WTC11 (cell line): Measurements from ENCODE around the gene SMOC1. TPM values are rescaled to one million over a fixed set of nuclear protein-coding genes. Genes with fewer than 3 reads are reported as not detected.

ENCODE experiments used
- ATAC-seq: fragments of 200-7000 bp; cut with Tn5 transposase; 2 replicates; pipeline ENCODE4 v1.10.0; 2021; ENCODE audit warnings: mild to moderate bottlenecking, moderate library complexity
- CTCF ChIA-PET: fragments of 300-600 bp; sonication (Branson Sonifier 250); formaldehyde crosslinking; loops from one replicate; lab custom pipeline; 2021; ENCODE audit warnings: antibody characterized with exemption; lab: Charles Lee
- POLR2A ChIA-PET: fragments of 350-600 bp; sonication (Branson Sonifier 250); formaldehyde crosslinking; loops from one replicate; lab custom pipeline; 2021; ENCODE audit warnings: antibody characterized with exemption; lab: Charles Lee
- DNase-seq: peaks from one replicate; pipeline ENCODE4 v3.0.0; 2021; ENCODE audit warnings: low spot score
- H3K27ac Mint-ChIP-seq: 2 replicates; pipeline ENCODE4 v1.8.0; 2021; ENCODE audit warnings: mixed read lengths
- H3K27me3 Mint-ChIP-seq: 2 replicates; pipeline ENCODE4 v1.8.0; 2021; ENCODE audit warnings: low read depth, mild to moderate bottlenecking, moderate library complexity, mixed read lengths
- H3K36me3 Mint-ChIP-seq: 2 replicates; pipeline ENCODE4 v1.8.0; 2021; ENCODE audit warnings: mixed read lengths
- H3K4me1 Mint-ChIP-seq: 2 replicates; pipeline ENCODE4 v1.8.0; 2022; ENCODE audit warnings: mixed read lengths
- H3K4me3 Mint-ChIP-seq: 2 replicates; pipeline ENCODE4 v1.8.0; 2021; ENCODE audit warnings: mild to moderate bottlenecking, moderate library complexity, mixed read lengths
- H3K9me3 Mint-ChIP-seq: 2 replicates; pipeline ENCODE4 v1.8.0; 2021; ENCODE audit warnings: mixed read lengths
- CREB1 ChIP-seq: sonication (generic); formaldehyde crosslinking; IDR thresholded peaks from 2 replicates; pipeline ENCODE4 v1.8.0; 2023; ENCODE audit warnings: mild to moderate bottlenecking, missing genetic modification reagents
- E2F4 ChIP-seq: sonication (generic); formaldehyde crosslinking; IDR thresholded peaks from 2 replicates; pipeline ENCODE4 v1.8.1; 2022; ENCODE audit warnings: low read depth, mild to moderate bottlenecking, moderate library complexity, missing genetic modification reagents, borderline replicate concordance
- FOXK1 ChIP-seq: sonication (generic); formaldehyde crosslinking; IDR thresholded peaks from 2 replicates; pipeline ENCODE4 v1.8.0; 2022; ENCODE audit warnings: mild to moderate bottlenecking, moderate library complexity, missing genetic modification reagents
- JAZF1 ChIP-seq: fragments of 250-450 bp; sonication (Bioruptor Pico); IDR thresholded peaks from 2 replicates; pipeline ENCODE4 v1.9.0; 2021; ENCODE audit warnings: moderate library complexity, mild to moderate bottlenecking, inconsistent platforms
- MYBL2 ChIP-seq: sonication (generic); formaldehyde crosslinking; IDR thresholded peaks from 2 replicates; pipeline ENCODE4 v1.8.1; 2023; ENCODE audit warnings: mild to moderate bottlenecking, moderate library complexity, missing genetic modification reagents
- NR2C2 ChIP-seq: sonication (generic); formaldehyde crosslinking; IDR thresholded peaks from 2 replicates; pipeline ENCODE4 v1.8.0; 2022; ENCODE audit warnings: mild to moderate bottlenecking, missing genetic modification reagents
- NR3C1 ChIP-seq: sonication (generic); formaldehyde crosslinking; conservative IDR thresholded peaks from 2 replicates; pipeline ENCODE4 v1.8.1; 2023; ENCODE audit warnings: low read depth, mild to moderate bottlenecking, missing genetic modification reagents
- PRDM15 ChIP-seq: sonication (generic); formaldehyde crosslinking; IDR thresholded peaks from 2 replicates; pipeline ENCODE4 v1.8.0; 2022; ENCODE audit warnings: missing genetic modification reagents
- RORB ChIP-seq: fragments of 250-450 bp; sonication (Bioruptor Pico); IDR thresholded peaks from 2 replicates; pipeline ENCODE4 v1.9.0; 2021; ENCODE audit warnings: mild to moderate bottlenecking
- SOX15 ChIP-seq: fragments of 250-450 bp; sonication (Bioruptor Pico); IDR thresholded peaks from 2 replicates; pipeline ENCODE4 v1.9.0; 2021; ENCODE audit warnings: mild to moderate bottlenecking
- STAT6 ChIP-seq: sonication (generic); formaldehyde crosslinking; conservative IDR thresholded peaks from 2 replicates; pipeline ENCODE4 v1.8.1; 2023; ENCODE audit warnings: mild to moderate bottlenecking, low read depth, missing genetic modification reagents, moderate library complexity
- TEAD1 ChIP-seq: sonication (generic); formaldehyde crosslinking; IDR thresholded peaks from 2 replicates; pipeline ENCODE4 v1.8.0; 2022; ENCODE audit warnings: mild to moderate bottlenecking, missing genetic modification reagents
- USF1 ChIP-seq: sonication (generic); formaldehyde crosslinking; IDR thresholded peaks from 2 replicates; pipeline ENCODE4 v1.8.0; 2022; ENCODE audit warnings: mild to moderate bottlenecking, missing genetic modification reagents
- ZNF138 ChIP-seq: sonication (generic); formaldehyde crosslinking; conservative IDR thresholded peaks from 2 replicates; pipeline ENCODE4 v1.8.1; 2022; ENCODE audit warnings: mild to moderate bottlenecking, moderate library complexity, missing genetic modification reagents
- ZNF671 ChIP-seq: fragments of 250-450 bp; sonication (Bioruptor Pico); IDR thresholded peaks from 2 replicates; pipeline ENCODE4 v1.8.0; 2021; ENCODE audit warnings: mild to moderate bottlenecking
- total RNA-seq: library from RNA; stranded (reverse); gene quantifications from 3 replicates; pipeline ENCODE4 v1.2.3, GENCODE V29; 2021
- TF ChIP-seq, protein P1 (sequence below): fragments of 250-450 bp; sonication (Bioruptor Pico); IDR thresholded peaks from 2 replicates; pipeline ENCODE4 v1.9.0; 2021; ENCODE audit warnings: moderate library complexity, mild to moderate bottlenecking, inconsistent platforms, borderline replicate concordance
- TF ChIP-seq, protein P2 (sequence below): fragments of 250-450 bp; sonication (Bioruptor Pico); conservative IDR thresholded peaks from 2 replicates; pipeline ENCODE4 v1.9.0; 2021; ENCODE audit warnings: mild to moderate bottlenecking
- TF ChIP-seq, protein P3 (sequence below): fragments of 250-450 bp; sonication (Bioruptor Pico); IDR thresholded peaks from 2 replicates; pipeline ENCODE4 v1.8.0; 2021; ENCODE audit warnings: mild to moderate bottlenecking

Gene SMOC1
- total RNA-seq, 1 experiment from 2014 or later, result 1.1 TPM

DNA sequence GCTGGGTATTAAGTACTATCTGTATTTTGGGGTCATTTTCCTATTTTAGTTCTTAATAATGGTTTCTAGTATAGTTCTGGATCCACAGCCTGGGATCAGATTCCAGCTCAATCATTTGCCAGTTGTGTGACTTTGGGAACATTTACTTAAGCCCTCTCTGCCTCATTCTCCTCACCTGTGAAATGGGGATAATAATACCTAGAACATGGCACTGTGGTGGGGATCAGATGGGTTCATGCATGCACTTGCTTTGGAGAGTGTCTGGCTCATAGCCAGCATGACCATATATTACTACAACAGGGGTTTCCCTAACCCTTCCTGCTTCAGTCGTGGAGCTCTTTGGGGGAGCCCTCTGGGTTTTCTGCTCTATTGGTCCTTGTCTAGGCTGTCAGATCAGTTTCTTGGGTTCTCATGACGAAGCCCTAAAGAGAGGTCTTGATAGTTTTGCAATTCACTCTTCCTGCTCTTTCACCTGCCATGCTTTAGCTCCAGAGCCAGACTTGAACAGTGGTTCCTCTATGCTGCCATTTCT is 34.1 kb upstream of the SMOC1 start (continued):
- no peak for TF ChIP-seq PRDM15 (CRISPR knock-in tag)
- TF ChIP-seq CREB1 (CRISPR knock-in tag), result no peak

GRCh38 chr14:69845787-69846186 is 33.4 kb upstream of the SMOC1 start:
- Mint-ChIP-seq H3K4me1 (no peaks in the 10 kb centered on the region), H3K27me3 (no peaks in the 10 kb centered on the region), H3K27ac (no peak overlapping the region), H3K36me3 (no peaks in the 10 kb centered on the region), H3K9me3 (no peaks in the 10 kb centered on the region), H3K4me3 (no peak overlapping the region)
- TF ChIP-seq JAZF1 (no peak), RORB (no peak), NR2C2 (CRISPR knock-in tag) (no peak), STAT6 (CRISPR knock-in tag) (no peak), SOX15 (CRISPR knock-in tag) (no peak), FOXK1 (CRISPR knock-in tag) (no peak), ZNF138 (no peak), ZNF671 (CRISPR knock-in tag) (no peak), TEAD1 (CRISPR knock-in tag) (no peak), E2F4 (no peak), MYBL2 (CRISPR knock-in tag) (no peak), USF1 (CRISPR knock-in tag) (no peak), NR3C1 (CRISPR knock-in tag) (no peak)
- TF ChIP-seq, protein P1, sequence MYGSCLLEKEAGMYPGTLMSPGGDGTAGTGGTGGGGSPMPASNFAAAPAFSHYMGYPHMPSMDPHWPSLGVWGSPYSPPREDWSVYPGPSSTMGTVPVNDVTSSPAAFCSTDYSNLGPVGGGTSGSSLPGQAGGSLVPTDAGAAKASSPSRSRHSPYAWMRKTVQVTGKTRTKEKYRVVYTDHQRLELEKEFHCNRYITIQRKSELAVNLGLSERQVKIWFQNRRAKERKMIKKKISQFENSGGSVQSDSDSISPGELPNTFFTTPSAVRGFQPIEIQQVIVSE (CRISPR knock-in tag), result no peak
- TF ChIP-seq, protein P2, sequence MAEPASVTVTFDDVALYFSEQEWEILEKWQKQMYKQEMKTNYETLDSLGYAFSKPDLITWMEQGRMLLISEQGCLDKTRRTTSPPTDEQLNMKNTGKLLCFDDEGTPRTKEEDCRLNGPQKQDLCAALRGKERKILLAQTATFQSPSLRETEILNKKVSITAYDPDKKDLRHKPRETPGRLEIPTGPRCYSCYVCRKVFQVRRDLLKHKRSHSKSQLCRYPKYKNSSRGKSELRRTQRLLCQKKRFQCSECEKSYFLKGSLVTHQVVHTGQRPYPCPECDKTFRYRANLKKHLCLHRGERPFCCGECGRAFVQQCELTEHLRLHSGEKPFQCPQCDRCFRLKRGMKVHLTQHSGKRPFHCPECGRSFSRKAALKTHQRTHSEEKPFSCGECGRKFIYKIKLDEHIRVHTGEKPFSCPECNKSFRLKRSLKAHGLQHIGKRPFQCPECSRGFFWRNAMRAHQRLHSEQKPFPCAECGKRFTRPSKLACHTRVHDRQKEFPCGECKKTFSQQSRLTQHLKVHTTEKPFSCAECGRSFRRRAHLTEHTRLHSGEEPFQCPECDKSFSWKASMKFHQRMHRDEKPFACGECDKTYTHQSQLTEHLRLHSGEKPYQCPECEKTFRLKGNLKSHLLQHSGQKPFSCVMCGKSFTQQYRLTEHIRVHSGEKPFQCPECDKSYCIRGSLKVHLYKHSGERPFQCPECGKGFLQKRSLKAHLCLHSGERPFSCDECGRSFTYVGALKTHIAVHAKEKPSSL, result no peak
- TF ChIP-seq, protein P3, sequence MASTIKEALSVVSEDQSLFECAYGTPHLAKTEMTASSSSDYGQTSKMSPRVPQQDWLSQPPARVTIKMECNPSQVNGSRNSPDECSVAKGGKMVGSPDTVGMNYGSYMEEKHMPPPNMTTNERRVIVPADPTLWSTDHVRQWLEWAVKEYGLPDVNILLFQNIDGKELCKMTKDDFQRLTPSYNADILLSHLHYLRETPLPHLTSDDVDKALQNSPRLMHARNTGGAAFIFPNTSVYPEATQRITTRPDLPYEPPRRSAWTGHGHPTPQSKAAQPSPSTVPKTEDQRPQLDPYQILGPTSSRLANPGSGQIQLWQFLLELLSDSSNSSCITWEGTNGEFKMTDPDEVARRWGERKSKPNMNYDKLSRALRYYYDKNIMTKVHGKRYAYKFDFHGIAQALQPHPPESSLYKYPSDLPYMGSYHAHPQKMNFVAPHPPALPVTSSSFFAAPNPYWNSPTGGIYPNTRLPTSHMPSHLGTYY, result no peak
- ChIA-PET CTCF (interaction anchor here (1.4 kb wide), 1 partner anchor 182 kb away, joined by 6 read pairs; no protein-coding TSS in a partner anchor), POLR2A (interaction anchor here (0.6 kb wide), 1 partner anchor 10 kb away, joined by 8 read pairs; no protein-coding TSS in a partner anchor)
- DNase-seq, result no peak
- no peak for ATAC-seq
